Measurements from ENCODE around the gene C4BPB. TPM values are rescaled to one million over a fixed set of nuclear protein-coding genes. Genes with fewer than 3 reads are reported as not detected.

Gene C4BPB
- total and polyA plus RNA-seq, 2 of the 8 experiments (the other 6 are each of a cell fraction or from before 2014, with no cell fraction given): not detected

GRCh38 chr1:207097871-207098324, 9.2 kb downstream of the C4BPB start:
- no peak overlapping the region for H4K5ac ChIP-seq (ENCODE audit: insufficient read length, low read depth, low read length)
- peak overlapping the region in 1 of 4 experiments; percentile 19; a peak in 1 of 8 replicates for H3K4me3 ChIP-seq (ENCODE audit: extremely low read depth in 1 of 4, insufficient read depth in 2 of 4, low read depth in 3 of 4, low read length in 4 of 4)
- TF ChIP-seq JUN (IDR thresholded peaks at IDR 0.05; ENCODE audit: low read depth, low read length) (no peak), EZH2 (IDR thresholded peaks at IDR 0.05; ENCODE audit: low read depth, low read length, severe bottlenecking) (no peak), TAF1 (IDR thresholded peaks at IDR 0.05; ENCODE audit: low read depth, low read length) (no peak)

More at GRCh38 chr1:207097871-207098324, 9.2 kb downstream of the C4BPB start:
- FAIRE-seq: no peak
- ChIA-PET POLR2A (ENCODE audit: partially characterized antibody) (no interaction called here), CTCF (ENCODE audit: partially characterized antibody) (interaction anchor here (0.9 kb wide), 1 partner anchor 117 kb away, joined by 3 read pairs; no protein-coding TSS in a partner anchor)
- Histone ChIP-seq H2BK5ac (ENCODE audit: low read depth, low read length) (no peak overlapping the region), H3K27me3 (replicated peaks in 1 of 4; ENCODE audit: control insufficient read depth in 3 of 4, extremely low read depth in 1 of 4, insufficient read depth in 3 of 4, low read length in 3 of 4) (peaks cover 0 to 2% (median 0%) of the 10 kb centered on the region in 4 experiments; a peak in 1 of 7 replicates), H2AFZ (ENCODE audit: low read length) (no peak overlapping the region), H3K18ac (ENCODE audit: extremely low read depth, low read length) (no peak overlapping the region), H3K79me1 (ENCODE audit: low read depth, low read length) (no peaks in the 10 kb centered on the region), H4K8ac (ENCODE audit: extremely low read depth, insufficient read depth, low read length) (no peak overlapping the region), H3K4ac (replicated peaks; ENCODE audit: insufficient read length, low read depth, low read length) (no peak overlapping the region), H3K4me1 (replicated peaks in 1 of 4; ENCODE audit: control insufficient read depth in 3 of 4, insufficient read depth in 4 of 4, low read length in 3 of 4) (no peaks in the 10 kb centered on the region), H3K9me3 (ENCODE audit: insufficient read depth in 2 of 2, low read depth in 1 of 2, low read length in 1 of 2) (peaks cover 16 to 22% of the 10 kb centered on the region in 2 experiments; a peak in 3 of 4 replicates), H3K9ac (replicated peaks in 1 of 4; ENCODE audit: extremely low read depth in 1 of 4, low read depth in 3 of 4, low read length in 3 of 4) (no peak overlapping the region), H3K79me2 (ENCODE audit: control insufficient read depth in 1 of 2, insufficient read depth in 2 of 2, low read length in 2 of 2) (no peaks in the 10 kb centered on the region), H3K23me2 (ENCODE audit: low read depth, low read length) (no peaks in the 10 kb centered on the region), H3K4me2 (ENCODE audit: insufficient read depth in 1 of 2, low read depth in 2 of 2, low read length in 2 of 2) (no peak overlapping the region), H4K20me1 (replicated peaks in 1 of 2; ENCODE audit: control insufficient read depth in 1 of 2, insufficient read depth in 2 of 2, low read length in 2 of 2) (no peaks in the 10 kb centered on the region), H2AK5ac (ENCODE audit: low read depth, low read length) (no peak overlapping the region), H2BK120ac (replicated peaks; ENCODE audit: low read depth, low read length) (no peak overlapping the region), H3K27ac (ENCODE audit: low read depth, low read length) (no peak overlapping the region), H3K36me3 (ENCODE audit: control insufficient read depth in 2 of 4, insufficient read depth in 4 of 4, low read length in 3 of 4) (peaks cover 0 to 5% (median 0%) of the 10 kb centered on the region in 4 experiments; a peak in 1 of 8 replicates), H2BK12ac (ENCODE audit: low read depth, low read length) (no peak overlapping the region), H3K23ac (ENCODE audit: insufficient read length) (no peak overlapping the region), H2BK20ac (ENCODE audit: low read length) (no peak overlapping the region), H4K91ac (replicated peaks; ENCODE audit: insufficient read length, low read length) (no peak overlapping the region), H2BK15ac (ENCODE audit: low read length) (no peak overlapping the region), H3K56ac (replicated peaks; ENCODE audit: insufficient read length, low read depth, low read length) (no peak overlapping the region), H3K14ac (ENCODE audit: insufficient read length) (no peak overlapping the region)
- DNase-seq (ENCODE audit: low read depth in 1 of 2, low spot score in 2 of 2): no peak
- WGBS, 2 experiments (ENCODE audit: extremely low coverage in 1 of 2, insufficient coverage in 1 of 2, insufficient read length in 1 of 2, insufficient replicate concordance in 2 of 2, low coverage in 1 of 2, low lambda C conversion rate in 2 of 2, missing lambda C conversion rate in 1 of 2): 87% methylated on average over 3 of the region's 3 CpGs; no CpG with 5 or more reads in 1 of the 2 experiments

All from H1 (cell line).